GM21367 (cell line): ENCODE results near the gene PARD3.
"Not testable (repeated sequence)": the region's sequence is repeated elsewhere in the genome, so short reads cannot be mapped to it uniquely, and the experiment has no call there.

Source experiments
- ATAC-seq: cut with Tn5 transposase; IDR thresholded peaks from one replicate; pipeline ENCODE4 v1.9.1; 2021; ENCODE audit not compliant: unreplicated experiment

Gene PARD3

DNA sequence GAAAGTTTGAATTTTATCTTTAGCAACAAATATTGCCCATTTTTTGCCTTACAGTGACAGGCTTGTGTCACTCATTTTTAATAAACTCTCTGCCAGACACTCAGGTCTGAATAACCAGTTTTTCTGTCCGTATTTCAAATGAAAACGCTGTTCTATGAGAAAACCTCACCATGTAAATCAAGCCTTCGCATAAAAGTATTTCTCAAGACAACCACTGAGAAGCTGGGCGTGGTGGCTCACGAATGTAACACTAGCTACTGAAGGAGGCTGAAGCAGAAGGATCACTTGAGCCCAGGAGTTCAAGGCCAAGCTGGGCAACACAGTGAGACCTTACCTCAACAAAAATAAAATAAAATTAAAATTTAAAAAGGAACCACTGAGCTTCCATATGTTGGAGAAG is 339.3 kb downstream of the PARD3 start:
- no peak for ATAC-seq

DNA sequence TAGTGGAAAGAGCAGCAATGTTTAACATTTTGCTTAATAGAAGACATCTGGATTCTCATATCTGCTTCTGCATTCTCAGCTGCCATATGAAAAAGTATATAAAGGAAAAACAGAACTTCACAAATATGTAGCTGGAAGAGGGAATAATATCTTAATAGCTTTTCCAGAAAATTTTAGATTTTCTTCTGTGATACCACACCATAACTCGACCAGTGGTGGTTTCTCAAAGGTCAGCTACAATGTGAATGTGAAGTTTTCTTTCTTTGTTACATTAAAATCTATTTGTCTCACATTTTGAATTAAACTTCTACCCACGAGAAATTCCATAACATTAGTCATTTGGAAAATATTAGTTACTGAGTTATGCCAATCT is 339.8 kb downstream of the PARD3 start:
- no peak for ATAC-seq

GRCh38 chr10:34474555-34475273 is 340.4 kb downstream of the PARD3 start:
- no peak for ATAC-seq

DNA sequence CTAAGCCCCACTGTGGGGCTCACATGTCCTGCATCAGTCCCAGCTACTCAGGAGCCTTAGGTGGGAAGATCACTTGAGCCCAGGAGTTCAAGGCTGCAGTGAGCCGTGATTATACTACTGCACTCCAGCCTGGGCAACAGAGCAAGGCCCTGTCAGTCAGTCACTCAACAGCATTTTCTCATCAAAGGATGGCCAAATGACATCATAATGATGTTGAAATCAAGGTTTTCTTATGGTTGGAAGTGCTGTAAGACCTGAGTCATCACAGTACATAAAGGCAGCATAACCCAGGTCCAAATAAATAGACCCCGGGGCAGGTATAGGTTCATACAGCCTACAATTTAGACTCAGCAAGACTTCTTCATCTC is 341.1 kb downstream of the PARD3 start:
- no peak for ATAC-seq

DNA sequence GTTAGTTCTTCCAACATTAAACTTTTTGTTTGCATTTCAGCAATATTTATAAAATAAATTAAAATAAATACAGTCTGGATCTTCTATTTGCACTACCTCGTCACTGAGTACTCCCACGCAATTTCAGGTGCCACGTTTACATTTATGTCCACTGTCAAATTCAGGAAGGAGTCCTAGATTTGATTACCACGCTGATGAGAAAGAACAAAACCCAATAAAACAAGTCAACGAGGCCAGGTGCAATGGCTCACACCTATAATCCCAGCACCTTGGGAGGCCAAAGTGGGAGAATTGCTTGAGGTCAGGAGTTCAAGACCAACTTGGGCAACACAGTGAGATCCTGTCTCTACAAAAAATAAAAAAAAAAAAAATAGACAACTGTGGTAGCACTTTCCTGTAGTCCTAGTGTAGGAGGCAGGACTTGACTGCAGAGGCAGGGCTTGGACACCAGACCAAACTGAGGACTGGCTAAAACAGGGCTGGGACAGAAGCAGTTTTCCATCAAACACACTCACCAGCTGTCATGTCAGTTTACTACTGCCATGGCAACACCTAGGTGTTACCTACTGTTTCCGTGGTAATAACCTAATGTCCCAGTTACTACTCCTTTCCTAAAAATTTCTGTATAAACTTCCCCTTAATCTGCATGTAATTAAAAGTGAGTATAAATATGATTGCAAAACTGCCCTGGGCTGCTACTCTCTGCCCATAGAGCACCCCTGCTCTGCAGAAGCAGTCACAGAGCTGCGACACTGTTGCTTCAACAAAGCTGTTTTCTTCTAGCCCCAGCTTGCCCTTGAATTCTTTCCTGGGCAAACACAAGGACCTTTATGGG is 341.7 kb downstream of the PARD3 start:
- ATAC-seq, result no peak

GRCh38 chr10:34470307-34470706 is 344.8 kb downstream of the PARD3 start:
- ATAC-seq, result no peak

GRCh38 chr10:34469446-34469845 is 345.6 kb downstream of the PARD3 start:
- ATAC-seq, result no peak

DNA sequence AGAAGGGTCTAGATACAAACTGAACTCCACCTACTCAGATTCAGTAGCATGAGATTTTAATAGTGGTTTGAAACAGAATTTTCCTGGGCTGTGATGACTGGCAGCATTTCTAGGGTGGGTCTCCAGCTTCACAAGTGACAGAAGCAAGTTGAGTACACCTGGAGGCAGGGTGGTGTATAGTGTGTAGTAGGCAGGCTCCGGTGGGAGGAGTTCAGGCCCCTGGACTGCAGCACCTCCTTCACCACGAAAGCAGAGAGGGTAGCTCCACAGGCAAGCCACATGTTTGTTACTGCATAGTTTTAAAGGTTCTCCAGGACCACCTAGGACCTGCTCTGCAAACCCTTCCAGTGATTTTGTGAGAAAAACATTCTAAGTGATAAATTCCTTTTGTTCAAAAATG is 347.2 kb downstream of the PARD3 start:
- no peak for ATAC-seq

GRCh38 chr10:34467364-34467763 is 347.7 kb downstream of the PARD3 start:
- no peak for ATAC-seq

- ATAC-seq, result no peak
These were observed 349.4 kb downstream of the PARD3 start for GRCh38 chr10:34465678-34466077.

DNA sequence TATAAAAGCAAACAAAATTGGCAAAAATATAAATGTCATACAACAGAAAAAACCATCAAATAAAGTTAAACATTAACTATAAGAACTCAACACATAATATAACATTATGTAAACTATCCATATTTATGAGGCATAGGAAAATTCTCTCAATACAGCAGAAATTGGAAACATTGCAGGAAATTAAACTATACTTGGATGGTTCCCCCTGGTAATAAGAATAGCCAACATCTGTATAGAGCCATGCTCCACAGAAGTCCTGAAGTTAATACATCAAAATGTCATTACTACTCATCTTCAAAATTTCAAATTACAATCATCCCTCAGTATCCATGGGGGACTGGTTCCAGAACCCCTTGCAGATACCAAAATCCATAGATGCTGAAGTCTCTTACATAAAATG is 350.5 kb downstream of the PARD3 start:
- no peak for ATAC-seq

DNA sequence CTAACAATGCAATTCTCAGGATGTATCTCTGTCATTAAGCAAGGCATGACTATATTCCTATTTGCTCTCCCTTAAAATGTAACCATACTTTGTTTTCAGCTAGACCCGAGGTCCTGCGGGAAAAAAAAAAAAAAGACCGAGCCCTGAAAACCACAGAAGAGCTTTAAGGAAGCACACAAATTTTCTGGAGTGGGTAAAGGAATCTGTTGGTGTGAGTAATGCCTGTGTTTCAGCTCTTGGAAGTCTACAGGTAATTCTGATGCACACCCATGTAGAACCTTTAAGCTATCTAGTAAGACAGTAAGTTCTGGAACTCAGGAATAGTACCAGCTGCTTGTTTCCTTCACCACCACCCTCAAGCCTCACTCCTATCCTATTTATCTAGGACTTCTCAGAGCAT is 351.1 kb downstream of the PARD3 start:
- ATAC-seq, result no peak

GRCh38 chr10:34462993-34463392 is 352.1 kb downstream of the PARD3 start:
- ATAC-seq, result no peak

GRCh38 chr10:34462056-34462455 is 353.0 kb downstream of the PARD3 start:
- ATAC-seq, result no peak

DNA sequence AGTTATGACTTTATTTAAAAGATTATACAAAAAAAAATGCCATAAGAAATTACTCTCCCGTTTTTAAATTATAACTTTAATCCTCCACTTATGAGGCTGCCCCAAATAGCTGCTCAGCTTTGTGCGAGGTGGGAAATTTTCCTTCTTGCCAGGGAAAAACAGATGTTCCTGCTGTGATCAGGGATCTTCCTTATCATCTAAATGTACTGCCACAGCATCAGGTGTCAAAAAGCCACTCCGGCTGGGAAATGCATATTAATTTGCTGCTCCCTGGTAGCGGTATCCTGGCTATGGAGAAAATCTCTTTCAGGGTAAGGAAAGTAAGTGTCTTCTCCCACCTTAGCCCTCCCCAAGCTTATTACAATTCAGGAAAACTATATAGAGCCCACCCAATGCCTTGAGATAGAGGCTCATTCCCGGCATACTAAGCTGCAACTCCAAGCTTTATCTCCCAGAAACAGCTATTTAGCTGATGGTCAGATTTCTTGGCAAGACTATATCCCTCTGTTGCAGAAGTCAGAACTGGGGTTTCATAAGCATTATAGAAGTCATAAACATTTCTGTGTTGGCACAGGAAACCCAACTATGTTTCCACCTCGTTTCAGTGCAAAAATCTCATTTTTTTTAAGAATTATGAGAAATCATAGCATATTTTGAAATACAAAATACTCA is 360.4 kb downstream of the PARD3 start:
- no peak for ATAC-seq

- no peak for ATAC-seq
These were observed 365.3 kb downstream of the PARD3 start for GRCh38 chr10:34449836-34450235.

GRCh38 chr10:34446049-34446448 is 369.0 kb downstream of the PARD3 start:
- ATAC-seq, result no peak

GRCh38 chr10:34444223-34445183 is 370.6 kb downstream of the PARD3 start:
- no peak for ATAC-seq

DNA sequence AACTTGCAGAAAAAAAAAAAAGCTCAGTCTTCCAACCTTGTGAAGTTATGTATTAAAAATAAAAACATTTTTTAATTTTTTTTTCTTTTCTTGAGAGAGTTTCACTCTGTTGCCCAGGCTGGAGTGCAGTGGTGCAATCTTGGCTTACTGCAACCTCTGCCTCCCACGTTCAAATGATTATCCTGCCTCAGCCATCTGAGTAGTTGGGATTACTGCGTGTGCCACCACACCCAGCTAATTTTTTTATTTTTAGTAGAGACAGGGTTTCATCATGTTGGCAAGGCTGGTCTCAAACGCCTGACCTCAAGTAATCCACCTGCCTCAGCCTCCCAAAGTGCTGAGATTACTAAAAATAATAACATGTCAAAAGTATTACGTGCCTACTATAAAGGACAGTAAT is 375.7 kb downstream of the PARD3 start:
- ATAC-seq, result not testable (repeated sequence)

DNA sequence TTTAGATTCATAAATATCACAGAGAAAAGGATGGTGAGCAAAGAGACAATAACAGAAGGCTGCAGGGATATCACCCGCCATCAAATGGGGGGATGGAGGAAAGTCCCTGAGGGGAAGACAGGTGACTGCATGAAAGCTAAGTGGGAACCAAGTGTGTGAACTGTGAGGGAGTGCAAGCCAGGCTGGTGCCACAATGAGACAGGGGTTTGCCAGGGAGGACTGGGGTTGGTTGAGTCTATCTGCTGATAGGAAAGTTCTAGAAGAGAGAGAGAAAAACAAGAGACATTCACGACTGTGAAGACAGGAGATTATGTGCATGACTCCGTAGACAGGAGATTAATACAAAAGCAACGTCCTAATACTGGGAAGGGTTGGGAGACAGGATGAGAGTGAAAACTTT is 376.4 kb downstream of the PARD3 start:
- ATAC-seq, result no peak

DNA sequence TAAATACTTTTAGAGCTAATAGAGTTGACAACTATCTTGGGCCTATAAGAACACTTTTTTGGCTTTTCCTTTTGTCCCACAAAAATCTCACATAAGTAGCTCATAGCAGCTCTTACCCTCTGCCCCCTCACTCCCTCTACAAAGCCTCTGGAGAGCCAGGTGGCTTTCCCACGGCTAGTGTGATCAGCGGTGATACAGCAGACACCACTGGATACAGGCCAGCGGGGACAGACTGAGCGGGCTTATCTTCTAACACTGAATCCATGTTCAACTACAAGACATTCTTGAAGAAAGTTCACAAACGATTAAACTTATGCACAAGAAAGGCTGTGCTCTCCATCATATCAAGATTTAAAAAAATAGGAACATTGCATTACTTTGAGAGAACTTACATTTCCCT is 377.2 kb downstream of the PARD3 start:
- ATAC-seq, result no peak
